Ascending aorta (tissue), 2 donors: Measurements from ENCODE around the gene HIBADH. TPM values are rescaled to one million over a fixed set of nuclear protein-coding genes. Genes with fewer than 3 reads are reported as not detected.

Experiments used
- DNase-seq, 2 donors: peaks; one replicate each; pipeline ENCODE4 v3.0.0-alpha.2; 2019; ENCODE audit warnings: low spot score in 2 of 2
- H3K27ac ChIP-seq, 2 donors: fragments of 200-600 bp; sonication (generic); one replicate each; pipeline ENCODE4 v1.5.1; 2016 to 2017; ENCODE audit warnings: mild to moderate bottlenecking in 1 of 2
- H3K27me3 ChIP-seq: fragments of 200-600 bp; sonication (generic); one replicate; pipeline ENCODE4 v1.5.1; 2017
- H3K36me3 ChIP-seq, 2 donors: fragments of 200-600 bp; sonication (generic); one replicate each; pipeline ENCODE4 v1.5.1; 2016
- H3K4me1 ChIP-seq, 2 donors: fragments of 200-600 bp; sonication (generic); one replicate each; pipeline ENCODE4 v1.5.1; 2016 to 2017; ENCODE audit warnings: mild to moderate bottlenecking in 1 of 2
- H3K4me3 ChIP-seq, 2 donors: fragments of 200-600 bp; sonication (generic); one replicate each; pipeline ENCODE4 v1.5.1; 2016 to 2017; ENCODE audit warnings: mild to moderate bottlenecking in 1 of 2
- H3K9me3 ChIP-seq, 2 donors: fragments of 200-600 bp; sonication (generic); one replicate each; pipeline ENCODE4 v1.5.1; 2016
- intact Hi-C: fragments of 100-400 bp; cut with DNase I; formaldehyde crosslinking; loops from one replicate; pipeline ENCODE4 v1.15.1; 2023
- total RNA-seq: library from RNA; depleted of rRNA; stranded (reverse); fragments of >200 nt; gene quantifications from one replicate; pipeline ENCODE4 v1.1.0, GENCODE V29; 2016
- TF ChIP-seq, protein P1 (sequence below), 3 experiments: fragments of 200-600 bp in 2 of 3; fragments of 450-650 bp in 1 of 3; sonication (generic) in 2 of 3; IDR thresholded peaks; one replicate each; pipeline ENCODE4 v1.5.1; 2016 to 2019; ENCODE audit warnings: antibody characterized with exemption in 3 of 3, mild to moderate bottlenecking in 1 of 3, moderate library complexity in 1 of 3

HIBADH gene
- total RNA-seq, 1 donor from 2014 or later, result 10.6 TPM

DNA sequence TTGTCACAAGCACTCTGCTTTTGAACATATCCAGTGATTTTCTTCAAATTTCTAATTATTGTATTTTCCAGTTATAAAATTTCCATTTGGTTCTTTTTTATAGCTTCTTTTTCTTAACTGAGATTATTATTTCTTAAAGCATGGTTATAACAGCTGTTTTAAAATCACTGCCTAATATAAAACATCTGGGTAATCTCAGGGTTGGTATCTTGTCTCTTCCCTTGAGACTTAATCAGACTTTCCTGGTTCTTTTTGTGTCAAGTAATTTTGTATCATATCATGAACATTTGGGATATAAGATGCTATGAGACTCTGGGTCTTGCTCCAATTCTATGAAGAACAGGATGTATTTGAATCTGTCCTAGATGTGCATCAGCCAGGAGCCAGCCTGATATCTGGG lies 93.6 kb downstream of the HIBADH start:
- TF ChIP-seq, protein P1, sequence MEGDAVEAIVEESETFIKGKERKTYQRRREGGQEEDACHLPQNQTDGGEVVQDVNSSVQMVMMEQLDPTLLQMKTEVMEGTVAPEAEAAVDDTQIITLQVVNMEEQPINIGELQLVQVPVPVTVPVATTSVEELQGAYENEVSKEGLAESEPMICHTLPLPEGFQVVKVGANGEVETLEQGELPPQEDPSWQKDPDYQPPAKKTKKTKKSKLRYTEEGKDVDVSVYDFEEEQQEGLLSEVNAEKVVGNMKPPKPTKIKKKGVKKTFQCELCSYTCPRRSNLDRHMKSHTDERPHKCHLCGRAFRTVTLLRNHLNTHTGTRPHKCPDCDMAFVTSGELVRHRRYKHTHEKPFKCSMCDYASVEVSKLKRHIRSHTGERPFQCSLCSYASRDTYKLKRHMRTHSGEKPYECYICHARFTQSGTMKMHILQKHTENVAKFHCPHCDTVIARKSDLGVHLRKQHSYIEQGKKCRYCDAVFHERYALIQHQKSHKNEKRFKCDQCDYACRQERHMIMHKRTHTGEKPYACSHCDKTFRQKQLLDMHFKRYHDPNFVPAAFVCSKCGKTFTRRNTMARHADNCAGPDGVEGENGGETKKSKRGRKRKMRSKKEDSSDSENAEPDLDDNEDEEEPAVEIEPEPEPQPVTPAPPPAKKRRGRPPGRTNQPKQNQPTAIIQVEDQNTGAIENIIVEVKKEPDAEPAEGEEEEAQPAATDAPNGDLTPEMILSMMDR (IDR thresholded peaks at IDR 0.05), result no peak
- DNase-seq, result no peak
- Histone ChIP-seq H3K4me3 (no peak overlapping the region), H3K27ac (no peak overlapping the region), H3K27me3 (no peaks in the 10 kb centered on the region), H3K4me1 (no peaks in the 10 kb centered on the region), H3K36me3 (no peaks in the 10 kb centered on the region), H3K9me3 (peaks cover 0 to 11% of the 10 kb centered on the region in 2 donors)
- intact Hi-C loops, result no loop called here

DNA sequence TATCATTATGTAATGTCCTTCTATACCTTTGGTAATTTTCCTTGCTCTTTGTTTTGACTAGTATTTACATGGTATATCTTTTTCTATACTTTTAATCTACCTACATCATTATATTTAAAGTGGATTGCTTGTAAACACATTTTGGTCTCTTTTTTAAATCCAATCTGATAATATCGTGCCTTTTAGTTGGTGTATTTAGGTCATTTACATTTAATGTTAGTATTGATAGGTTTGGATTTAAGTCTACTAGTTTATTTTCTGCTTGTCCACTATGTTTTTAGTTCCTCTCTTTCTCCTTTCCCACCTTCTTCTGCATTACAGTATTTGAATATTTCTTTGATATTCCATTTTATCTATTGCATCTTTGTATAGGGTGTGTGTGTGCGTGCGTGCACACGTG lies 95.4 kb downstream of the HIBADH start:
- TF ChIP-seq, protein P1 (IDR thresholded peaks at IDR 0.05), result no peak
- intact Hi-C loops, result no loop called here

DNA sequence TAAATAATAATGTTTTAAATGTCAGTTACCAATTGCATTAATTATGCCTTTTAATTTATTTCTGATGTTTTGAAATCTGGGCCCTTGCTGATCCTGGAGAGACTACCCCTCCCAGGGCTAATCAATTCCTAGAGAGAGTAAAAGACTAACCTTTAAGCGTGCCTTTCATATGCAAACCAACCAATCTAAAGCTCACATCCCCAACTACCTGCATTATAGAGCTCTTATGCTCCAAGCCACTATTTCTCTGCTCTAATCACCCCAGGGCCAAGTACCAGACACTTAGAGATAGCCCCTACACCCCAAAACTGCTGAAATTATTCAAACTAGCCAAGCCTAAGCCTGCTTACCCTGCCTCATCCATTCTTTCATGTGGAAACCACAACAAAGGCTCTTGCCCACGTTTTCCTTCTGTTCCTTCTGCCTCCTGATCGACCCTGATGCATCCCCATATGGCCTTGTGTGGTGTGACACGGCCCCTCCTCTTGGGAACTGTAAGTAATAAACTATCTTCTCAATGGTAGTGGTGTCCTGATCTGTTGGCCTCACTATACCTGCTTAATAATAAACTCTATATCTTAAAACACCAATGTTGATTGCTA lies 97.7 kb downstream of the HIBADH start:
- no peak for DNase-seq
- Histone ChIP-seq H3K27me3 (no peaks in the 10 kb centered on the region), H3K4me3 (no peak overlapping the region), H3K4me1 (no peaks in the 10 kb centered on the region), H3K27ac (no peak overlapping the region), H3K9me3 (peaks cover 0 to 18% of the 10 kb centered on the region in 2 donors), H3K36me3 (no peaks in the 10 kb centered on the region)
- TF ChIP-seq, protein P1 (IDR thresholded peaks at IDR 0.05), result no peak
- intact Hi-C loops, result no loop called here

More for the DNA sequence above, 95.4 kb downstream of the HIBADH start:
- Histone ChIP-seq H3K4me1 (no peaks in the 10 kb centered on the region), H3K9me3 (peaks cover 0 to 18% of the 10 kb centered on the region in 2 donors), H3K4me3 (no peak overlapping the region), H3K36me3 (no peaks in the 10 kb centered on the region), H3K27me3 (no peaks in the 10 kb centered on the region), H3K27ac (no peak overlapping the region)
- no peak for DNase-seq

DNA sequence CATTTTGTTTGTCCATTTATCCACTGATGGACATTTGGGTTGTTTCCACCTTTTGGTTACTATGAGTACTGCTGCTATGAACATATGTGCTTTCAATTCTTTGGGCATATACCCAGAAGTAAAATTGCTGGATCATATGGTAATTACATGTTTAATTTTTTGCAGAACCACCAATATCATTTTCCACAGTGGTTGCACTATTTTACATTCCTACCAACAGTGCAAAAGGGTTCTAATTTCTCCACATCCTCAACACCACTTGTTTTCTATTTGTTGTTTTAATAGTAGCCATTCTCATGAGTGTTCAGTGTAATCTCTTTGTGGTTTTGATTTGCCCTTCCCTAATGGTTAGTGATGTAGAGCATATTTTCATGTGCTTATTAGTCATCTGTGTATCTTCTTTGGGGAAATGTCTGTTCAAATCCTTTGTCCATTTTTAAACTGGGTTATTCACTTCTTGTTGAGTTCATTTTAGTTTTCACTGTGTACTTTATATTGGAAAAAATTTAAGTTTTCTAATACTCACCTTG lies 101.9 kb downstream of the HIBADH start:
- H3K27me3 ChIP-seq, result no peaks in the 10 kb centered on the region
- intact Hi-C loops, result no loop called here
- no peak for DNase-seq
- TF ChIP-seq, protein P1 (IDR thresholded peaks at IDR 0.05), result no peak
- no peaks in the 10 kb centered on the region for H3K36me3 ChIP-seq
- H3K27ac ChIP-seq, result no peak overlapping the region
- no peaks in the 10 kb centered on the region for H3K4me1 ChIP-seq
- peaks cover 0 to 18% of the 10 kb centered on the region in 2 donors for H3K9me3 ChIP-seq
- H3K4me3 ChIP-seq, result no peak overlapping the region

DNA sequence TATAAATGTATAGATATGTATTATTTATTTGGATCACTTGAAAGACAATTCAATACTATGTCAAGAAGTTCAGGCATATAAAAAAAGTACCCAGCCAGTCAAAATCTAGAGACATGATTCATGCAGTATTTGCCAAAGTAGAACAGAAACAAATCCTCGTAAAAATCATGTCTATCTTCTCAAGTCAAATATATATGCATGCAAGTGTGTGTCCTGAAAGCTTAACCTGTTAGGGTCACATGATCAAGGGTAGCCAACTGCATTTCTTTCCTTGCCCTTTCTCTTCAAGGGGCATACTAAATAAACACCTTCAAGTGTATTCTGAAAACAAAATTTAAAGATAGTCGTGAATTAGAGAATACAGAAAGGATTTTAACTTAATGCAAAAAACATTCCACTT lies 107.0 kb downstream of the HIBADH start:
- DNase-seq, result no peak
- no peaks in the 10 kb centered on the region for H3K4me1 ChIP-seq
- no peaks in the 10 kb centered on the region for H3K36me3 ChIP-seq
- TF ChIP-seq, protein P1 (IDR thresholded peaks at IDR 0.05), result no peak
- intact Hi-C loops, result no loop called here
- no peaks in the 10 kb centered on the region for H3K9me3 ChIP-seq
- no peak overlapping the region for H3K4me3 ChIP-seq
- H3K27ac ChIP-seq, result no peak overlapping the region
- no peaks in the 10 kb centered on the region for H3K27me3 ChIP-seq
